ENCODE results near the gene AP1S2.

AP1S2 gene

DNA sequence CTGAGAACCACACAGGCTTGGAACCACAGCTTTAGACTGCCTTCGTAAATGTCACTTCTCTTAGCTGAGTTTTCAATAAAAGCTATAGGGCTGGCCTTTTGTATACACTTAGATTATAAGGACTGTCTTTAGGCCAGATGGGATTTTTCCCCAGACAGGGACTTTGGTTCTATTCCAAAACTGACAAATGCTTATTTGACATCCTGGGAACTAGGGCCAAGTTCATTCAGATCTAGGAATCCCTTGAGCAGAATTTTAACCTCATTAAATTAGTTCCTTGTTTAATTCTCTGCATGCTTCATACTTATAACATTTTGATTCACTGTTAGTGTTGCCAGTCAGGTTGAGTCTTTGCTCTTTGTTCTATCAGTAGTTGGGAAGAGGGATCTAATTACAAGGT, 41.2 kb downstream of the AP1S2 start:
- H3K4me3 ChIP-seq (ENCODE audit: low read depth, low read length): no peak overlapping the region
- TF ChIP-seq, protein P1, sequence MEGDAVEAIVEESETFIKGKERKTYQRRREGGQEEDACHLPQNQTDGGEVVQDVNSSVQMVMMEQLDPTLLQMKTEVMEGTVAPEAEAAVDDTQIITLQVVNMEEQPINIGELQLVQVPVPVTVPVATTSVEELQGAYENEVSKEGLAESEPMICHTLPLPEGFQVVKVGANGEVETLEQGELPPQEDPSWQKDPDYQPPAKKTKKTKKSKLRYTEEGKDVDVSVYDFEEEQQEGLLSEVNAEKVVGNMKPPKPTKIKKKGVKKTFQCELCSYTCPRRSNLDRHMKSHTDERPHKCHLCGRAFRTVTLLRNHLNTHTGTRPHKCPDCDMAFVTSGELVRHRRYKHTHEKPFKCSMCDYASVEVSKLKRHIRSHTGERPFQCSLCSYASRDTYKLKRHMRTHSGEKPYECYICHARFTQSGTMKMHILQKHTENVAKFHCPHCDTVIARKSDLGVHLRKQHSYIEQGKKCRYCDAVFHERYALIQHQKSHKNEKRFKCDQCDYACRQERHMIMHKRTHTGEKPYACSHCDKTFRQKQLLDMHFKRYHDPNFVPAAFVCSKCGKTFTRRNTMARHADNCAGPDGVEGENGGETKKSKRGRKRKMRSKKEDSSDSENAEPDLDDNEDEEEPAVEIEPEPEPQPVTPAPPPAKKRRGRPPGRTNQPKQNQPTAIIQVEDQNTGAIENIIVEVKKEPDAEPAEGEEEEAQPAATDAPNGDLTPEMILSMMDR (IDR thresholded peaks at IDR 0.05; ENCODE audit: borderline replicate concordance, insufficient read depth, low read depth, low read length): no peak

DNA sequence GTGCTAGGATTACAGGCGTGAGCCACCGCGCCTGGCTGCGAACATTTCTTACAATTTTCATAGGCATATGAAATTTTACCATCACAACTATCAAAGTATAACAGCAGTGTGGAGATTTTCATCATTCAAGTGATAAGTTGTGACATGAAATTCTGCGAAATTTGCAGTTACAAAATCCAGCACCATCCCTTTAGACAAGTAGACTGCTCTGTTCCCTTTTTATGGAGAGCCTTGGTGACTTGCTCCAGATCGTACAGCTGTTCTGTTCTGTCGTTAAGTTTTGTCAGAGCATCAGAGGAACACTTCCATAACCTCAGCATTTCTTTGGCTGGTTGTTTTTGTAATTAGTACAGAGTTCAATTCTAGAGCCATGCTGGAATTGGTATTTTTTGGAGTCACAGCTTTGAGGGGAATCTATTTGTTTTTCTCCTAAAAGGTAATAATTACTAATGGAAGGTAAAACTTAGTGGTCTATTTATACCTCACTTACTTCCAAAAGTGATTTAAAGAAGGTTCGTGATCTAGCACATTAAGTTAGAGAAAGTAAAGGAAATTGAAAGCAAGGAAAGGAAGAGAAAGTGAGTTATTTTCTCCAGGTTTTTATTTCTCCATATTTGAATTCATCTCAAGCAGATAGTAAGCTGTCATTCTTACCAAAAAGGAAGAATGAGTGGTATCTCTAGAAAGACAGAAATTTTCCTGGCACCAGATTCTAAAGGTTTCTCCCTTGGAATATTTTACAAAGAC, 42.2 kb downstream of the AP1S2 start:
- TF ChIP-seq, protein P1 (IDR thresholded peaks at IDR 0.05; ENCODE audit: borderline replicate concordance, insufficient read depth, low read depth, low read length): no peak
- no peak overlapping the region for H3K4me3 ChIP-seq (ENCODE audit: low read depth, low read length)

DNA sequence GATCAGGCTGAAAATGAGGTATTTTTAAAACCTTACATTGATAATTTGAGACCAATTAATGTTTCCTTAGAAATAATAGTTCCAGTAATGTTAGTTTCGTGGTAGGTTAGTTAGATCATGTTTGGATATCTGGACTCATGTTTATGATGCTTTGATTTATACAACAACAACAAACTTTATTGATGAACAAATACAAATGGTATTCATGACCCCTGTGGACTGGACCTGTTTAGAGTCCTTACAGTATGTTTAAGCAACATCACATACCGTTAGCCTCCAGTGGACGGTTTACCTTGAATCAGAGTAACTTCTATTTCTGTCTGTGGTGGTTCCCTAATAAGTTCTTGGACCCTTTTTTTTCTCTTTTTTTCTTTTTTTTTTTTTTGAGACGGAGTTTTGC, 46.4 kb downstream of the AP1S2 start:
- H3K4me3 ChIP-seq (ENCODE audit: low read depth, low read length): no peak overlapping the region
- TF ChIP-seq, protein P1 (IDR thresholded peaks at IDR 0.05; ENCODE audit: borderline replicate concordance, insufficient read depth, low read depth, low read length): no peak

DNA sequence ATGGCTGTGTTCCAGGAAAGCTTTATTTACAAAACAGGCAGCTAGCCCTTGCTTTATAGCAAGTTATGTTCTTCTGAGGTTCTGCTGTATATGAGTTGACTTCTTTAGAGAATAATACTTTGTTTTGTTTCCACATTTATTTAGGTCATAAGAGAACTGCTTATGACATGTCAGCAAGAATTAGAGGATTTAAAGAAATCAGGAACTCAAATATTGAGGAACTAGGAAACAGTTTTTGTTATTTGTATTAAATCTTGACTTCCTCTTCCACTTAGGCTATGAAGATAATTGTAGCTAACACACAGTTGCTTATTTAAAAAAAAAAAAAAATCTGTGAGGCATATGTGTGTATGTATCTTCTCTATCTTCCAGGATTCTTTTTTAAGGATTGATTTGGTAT, 50.0 kb downstream of the AP1S2 start:
- TF ChIP-seq, protein P1 (IDR thresholded peaks at IDR 0.05; ENCODE audit: borderline replicate concordance, insufficient read depth, low read depth, low read length): no peak
- no peak overlapping the region for H3K4me3 ChIP-seq (ENCODE audit: low read depth, low read length)

DNA sequence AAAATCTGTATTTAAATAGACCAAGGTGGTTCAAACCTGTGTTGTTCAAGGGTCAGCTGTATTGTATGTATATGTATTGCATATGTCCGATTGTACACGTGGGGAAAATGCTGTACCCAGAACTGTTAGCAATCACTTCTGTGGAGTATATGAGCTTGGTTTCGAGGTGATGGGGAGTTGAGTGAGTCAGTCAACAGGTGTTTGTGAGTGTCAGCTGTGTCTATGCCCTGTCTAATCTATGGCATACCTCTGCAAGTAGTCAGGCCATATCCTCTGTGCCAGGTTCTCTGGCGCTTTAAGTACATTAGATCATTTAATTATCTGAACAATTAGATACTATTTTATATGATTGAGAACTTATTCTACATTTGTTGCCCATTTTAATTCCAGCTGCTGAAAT, 56.9 kb downstream of the AP1S2 start:
- H3K4me3 ChIP-seq (ENCODE audit: low read depth, low read length): no peak overlapping the region
- TF ChIP-seq, protein P1 (IDR thresholded peaks at IDR 0.05; ENCODE audit: borderline replicate concordance, insufficient read depth, low read depth, low read length): no peak

DNA sequence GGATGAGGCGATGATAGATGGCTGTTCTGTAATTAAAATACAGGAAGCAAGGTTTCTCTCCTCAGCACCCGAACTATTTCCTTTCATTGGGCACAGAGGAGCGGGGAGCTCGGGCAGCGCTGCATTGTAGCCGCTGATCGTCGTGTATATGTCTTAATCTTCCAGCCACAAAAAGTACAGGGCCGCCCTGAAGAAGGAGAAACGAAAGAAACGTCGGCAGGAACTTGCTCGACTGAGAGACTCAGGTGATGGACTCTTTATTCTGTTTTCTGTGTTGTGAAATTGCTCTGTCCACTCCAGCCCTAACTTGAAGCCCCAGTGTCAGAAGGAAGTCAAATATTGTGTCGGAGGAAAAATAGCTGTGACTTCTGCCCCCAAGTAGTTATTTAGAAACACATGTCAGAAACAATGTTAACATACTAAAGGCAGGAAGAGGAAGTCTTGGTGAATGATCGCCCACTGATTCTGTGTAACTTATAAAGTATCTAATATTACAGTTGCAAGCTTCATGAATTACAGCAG, 63.8 kb downstream of the AP1S2 start:
- H3K4me3 ChIP-seq (ENCODE audit: low read depth, low read length): peak overlapping the region; percentile 99
- TF ChIP-seq, protein P1 (IDR thresholded peaks at IDR 0.05; ENCODE audit: borderline replicate concordance, insufficient read depth, low read depth, low read length): no peak

Measured in GM12875 (cell line).